Measurements from ENCODE around the gene LRRC61.
A peak's percentile ranks its signal among the peaks of the same experiment; 100 is the strongest.
"Not testable (repeated sequence)": the region's sequence is repeated elsewhere in the genome, so short reads cannot be mapped to it uniquely, and the experiment has no call there.

The LRRC61 gene

DNA sequence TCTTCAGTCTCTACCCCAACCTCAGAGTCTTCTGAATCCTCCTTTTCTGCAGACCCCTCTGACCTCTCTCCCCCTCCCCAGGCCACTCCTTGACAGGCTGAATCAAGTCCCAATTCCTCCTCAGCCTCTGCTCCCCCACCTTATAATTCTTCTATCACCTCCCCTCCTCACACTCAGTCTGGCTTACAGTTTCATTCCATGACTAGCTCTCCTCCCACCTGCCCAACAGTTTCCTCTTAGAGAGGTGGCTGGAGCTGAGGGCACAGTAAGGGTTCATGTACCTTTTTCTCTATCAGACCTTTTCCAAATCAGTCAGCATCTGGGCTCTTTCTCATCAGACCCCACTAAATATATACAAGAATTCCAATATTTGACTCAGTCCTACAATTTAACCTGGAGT, 14.6 kb upstream of the LRRC61 start:
- no peak for DNase-seq

DNA sequence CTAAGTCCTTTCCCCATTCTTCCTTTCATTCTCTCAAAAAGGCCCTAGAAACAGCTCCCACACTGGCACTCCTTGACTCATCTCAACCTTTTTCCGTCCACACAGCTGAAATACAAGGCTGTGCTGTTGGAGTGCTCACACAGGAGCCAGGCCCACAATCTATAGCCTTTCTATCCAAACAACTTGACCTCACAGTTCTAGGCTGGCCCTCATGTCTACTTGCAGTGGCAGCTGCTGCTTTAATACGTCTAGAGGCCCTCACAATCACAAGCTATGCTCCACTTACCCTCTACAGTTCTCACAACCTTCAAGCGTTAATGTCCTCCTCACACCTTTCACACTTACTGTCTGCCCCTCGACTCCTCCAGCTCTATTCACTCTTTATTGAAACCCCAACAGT, 12.0 kb upstream of the LRRC61 start:
- DNase-seq = no peak

DNA sequence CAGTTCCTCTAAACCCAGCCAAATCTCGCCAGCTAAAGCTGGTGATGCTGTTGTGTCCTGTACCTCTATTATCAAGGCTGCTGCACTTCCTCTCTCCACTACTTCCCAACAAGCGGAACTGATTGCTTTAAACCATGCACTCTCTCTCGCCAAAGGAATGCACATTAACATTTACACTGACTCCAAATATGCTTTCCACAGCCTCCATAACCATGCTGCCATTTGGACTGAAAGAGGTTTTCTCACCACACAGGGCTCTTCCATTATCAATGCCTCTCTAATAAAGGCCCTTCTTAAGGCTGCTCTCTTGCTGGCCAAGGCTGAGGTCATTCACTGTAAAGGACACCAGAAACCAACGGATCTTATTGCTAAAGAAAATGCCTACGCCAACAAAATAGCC, 11.4 kb upstream of the LRRC61 start:
- no peak for DNase-seq

- DNase-seq = not testable (repeated sequence)
Measured at GRCh38 chr7:150312649-150313366, 10.3 kb upstream of the LRRC61 start.

DNA sequence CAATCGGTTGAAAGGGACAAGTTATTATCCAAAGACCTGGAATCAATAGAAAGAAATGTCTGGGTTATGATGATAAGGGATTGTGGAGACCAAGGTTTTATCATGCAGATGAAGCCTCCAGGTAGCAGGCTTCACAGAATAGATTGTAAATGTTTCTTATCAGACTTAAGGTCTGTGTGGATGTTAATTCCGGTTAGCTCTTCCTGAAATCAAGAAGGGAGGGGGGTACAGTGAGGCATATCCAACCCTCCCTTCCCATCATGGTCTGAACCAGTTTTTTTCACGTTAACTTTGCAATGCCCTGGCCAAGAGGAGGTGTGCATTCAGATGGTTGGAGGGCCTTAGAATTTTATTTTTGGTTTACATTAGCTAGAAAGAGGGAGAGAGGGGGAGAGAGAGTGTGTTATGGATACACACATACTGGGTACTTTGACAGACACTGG, 9.8 kb upstream of the LRRC61 start:
- DNase-seq = no peak

GRCh38 chr7:150313870-150314269, 9.3 kb upstream of the LRRC61 start:
- DNase-seq = no peak

- DNase-seq = no peak
Measured at GRCh38 chr7:150314639-150315239, 8.4 kb upstream of the LRRC61 start.

- not testable (repeated sequence) for DNase-seq
Measured at GRCh38 chr7:150316987-150317386, 6.2 kb upstream of the LRRC61 start.

GRCh38 chr7:150317748-150318444, 5.3 kb upstream of the LRRC61 start:
- DNase-seq = no peak

- DNase-seq = no peak
Measured at GRCh38 chr7:150321788-150322113, 1.4 kb upstream of the LRRC61 start.

- peak; percentile 49 to 80 for DNase-seq
Measured at GRCh38 chr7:150322114-150322832, 882 bp upstream of the LRRC61 start.

DNA sequence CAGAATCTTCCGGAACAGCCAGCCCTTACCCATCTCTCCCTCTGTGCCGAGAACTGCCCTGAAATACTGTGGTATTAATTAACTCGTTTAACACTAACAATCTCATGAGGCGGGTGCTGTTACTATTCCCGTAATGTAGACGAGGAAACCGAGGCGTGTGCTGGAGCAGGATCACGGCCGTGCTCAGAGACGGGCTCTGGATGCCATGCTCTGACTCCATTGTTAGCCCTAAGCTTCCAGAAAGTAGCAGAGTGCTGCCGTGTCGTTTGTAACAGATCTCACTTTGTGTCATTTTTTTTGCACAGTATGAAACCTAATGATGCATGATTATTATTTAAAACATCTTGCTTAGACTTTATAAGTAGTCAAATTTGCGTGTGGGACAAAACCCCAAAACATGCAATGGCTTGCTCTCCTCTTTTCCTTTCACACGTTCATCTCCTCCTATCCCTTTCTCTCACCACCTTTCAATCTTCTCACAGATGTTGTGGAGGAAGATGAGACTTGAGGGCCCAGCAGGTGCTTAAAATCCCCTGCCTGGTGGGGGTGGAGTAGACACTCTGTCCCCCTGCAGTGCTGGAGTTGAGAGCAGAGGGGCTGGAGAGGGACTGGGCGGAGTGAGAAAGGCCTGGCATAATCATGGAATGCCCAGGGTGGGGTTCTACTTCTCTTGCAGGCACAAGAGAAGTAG, 672 bp downstream of the LRRC61 start:
- peak in 1 of 2 donors; percentile 5 for DNase-seq

DNA sequence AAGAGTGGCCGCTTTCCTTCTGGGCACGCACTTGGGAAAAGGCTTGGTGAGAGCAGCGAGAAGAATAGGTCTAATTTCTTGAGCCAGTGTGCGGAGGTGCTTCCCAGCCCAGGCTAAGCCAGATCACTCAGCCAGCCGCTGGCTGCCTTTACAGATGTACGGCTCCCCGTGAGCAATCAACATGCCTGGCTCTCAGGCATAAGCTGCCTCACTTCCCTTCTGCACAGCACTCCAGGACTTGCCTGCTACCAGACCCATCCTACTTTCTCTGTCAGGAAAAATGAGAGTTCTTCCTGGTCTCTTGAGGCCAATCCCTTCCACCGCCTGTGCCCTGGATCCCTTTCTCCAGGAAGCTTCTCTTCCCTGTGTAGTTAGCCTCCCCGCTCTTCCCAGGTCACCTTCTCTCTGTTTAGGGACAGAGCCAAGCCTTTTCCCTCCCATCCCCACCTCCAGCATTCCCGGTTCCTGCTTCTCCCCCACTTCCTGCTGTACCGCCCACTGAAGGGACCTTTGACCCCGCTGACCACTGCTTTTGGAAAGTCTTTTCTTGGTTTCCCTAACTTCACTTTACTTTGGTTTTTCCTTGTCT, 1.3 kb downstream of the LRRC61 start:
- DNase-seq = no peak

DNA sequence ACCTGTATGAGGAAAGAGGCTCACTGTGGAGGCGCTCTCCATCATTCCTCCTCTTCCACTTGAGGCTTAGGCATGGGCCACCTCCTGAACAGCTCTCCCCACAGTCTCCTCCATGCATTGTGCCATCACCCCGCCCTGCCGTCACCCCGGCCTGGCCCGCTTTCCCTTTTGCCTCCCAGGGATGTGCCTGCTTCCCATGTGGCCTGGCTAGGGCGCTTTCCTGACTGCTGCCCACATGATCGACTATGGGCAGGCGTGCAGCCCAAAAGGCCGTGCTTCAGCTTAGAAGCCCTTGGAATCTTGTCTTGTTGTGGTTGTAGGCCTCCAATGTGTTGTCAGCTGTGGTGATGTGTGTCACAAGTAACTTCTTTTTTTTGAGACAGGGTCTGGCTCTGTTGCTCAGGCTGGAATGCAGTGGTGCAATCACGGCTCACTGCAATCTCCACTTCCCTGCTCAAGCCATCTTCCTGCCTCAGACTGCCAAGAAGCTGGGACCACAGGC, 2.0 kb downstream of the LRRC61 start:
- DNase-seq = peak in 1 of 2 donors; percentile 34

- DNase-seq = no peak
Measured at GRCh38 chr7:150325901-150326300, 2.7 kb downstream of the LRRC61 start.

DNA sequence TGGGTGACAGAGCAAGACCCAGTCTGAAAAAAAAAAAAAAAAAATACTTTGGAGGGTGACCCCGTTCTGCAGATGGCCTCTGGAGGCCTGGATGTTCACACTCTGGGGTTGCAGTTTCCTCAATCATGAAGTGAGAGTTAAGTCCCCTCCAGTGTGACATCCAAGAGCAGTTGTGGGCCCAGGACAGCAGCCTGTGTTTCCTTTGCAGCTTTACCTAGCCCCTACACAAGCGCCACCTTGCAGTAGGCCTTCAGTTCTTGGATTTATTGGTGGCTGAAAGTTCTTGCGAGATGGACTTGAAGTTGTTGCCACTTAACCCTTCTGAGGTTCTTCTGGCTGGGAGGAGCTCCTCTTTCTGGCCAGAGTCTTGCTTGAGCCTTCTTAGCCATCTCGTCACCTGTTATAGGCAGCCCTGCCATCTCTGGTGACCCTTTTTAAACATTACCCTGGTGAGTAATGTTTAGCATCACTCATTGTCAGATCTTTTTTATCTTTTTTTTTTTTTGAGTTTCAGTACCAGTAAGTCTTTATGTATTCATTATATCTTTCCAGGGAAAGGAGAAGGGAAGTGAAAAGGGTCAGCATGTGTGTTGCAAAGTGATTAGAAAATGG, 3.6 kb downstream of the LRRC61 start:
- DNase-seq = no peak

DNA sequence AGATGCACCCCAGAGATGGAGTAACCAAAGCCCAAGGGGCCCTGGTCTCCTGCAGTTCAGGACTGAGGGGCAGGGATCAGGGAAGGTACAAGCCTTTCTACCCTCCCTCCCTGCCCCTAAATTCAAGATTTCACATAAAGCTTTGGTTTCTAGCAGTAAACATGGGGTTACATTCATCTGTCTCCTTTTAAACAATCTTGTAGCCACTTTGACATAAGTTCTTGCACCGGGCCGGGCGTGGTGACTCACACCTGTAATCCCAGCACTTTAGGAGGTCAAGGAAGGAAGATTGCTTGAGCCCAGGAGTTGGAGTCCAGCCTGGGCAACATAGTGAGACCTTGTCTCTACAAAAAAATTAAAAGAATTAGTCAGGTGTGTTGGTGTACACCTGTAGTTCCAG, 4.2 kb downstream of the LRRC61 start:
- DNase-seq = no peak

GRCh38 chr7:150329331-150330120, 6.4 kb downstream of the LRRC61 start:
- no peak for DNase-seq

- DNase-seq = no peak
Measured at GRCh38 chr7:150330211-150330885, 7.2 kb downstream of the LRRC61 start.

DNA sequence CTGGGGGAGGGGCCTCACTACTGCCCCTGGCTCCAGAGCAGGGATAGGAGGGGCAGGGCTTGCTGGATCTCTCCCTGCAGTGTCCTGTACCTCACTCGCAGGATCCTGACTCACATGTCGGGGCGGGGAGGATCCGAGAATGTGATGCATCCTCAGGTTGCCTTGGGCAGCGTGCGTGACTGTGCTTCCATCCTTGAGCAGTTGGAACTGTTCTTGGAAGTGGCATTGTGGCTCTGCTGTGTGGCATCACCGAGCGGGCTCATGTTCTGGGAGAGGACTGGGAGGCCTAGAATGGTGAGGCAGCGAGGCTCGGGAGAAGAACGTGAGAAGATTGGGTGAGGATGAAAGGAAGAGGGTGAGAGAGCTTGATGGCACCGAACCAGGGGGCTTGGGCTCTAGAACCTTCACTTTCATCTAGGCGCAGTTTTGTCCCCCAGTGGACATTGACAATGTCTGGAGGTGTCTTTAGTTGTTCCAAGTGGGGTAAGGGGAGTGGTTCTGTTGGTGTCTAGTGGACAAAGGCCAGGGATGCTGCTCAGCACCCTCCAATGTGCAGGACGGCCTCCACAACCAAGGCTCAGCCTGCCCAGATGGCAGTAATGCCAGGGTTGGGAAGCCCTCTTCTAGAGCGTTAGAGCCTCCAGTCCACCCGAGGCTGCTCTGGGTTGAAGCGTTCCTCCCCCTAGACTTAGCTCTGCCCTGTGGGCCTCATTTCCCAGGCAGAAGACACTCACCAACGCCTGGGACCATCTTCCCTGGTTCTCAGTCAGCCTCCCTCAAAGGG, 9.9 kb downstream of the LRRC61 start:
- DNase-seq = no peak
